Measurements from ENCODE around the gene EHBP1L1.
"Not testable (repeated sequence)": the region's sequence is repeated elsewhere in the genome, so short reads cannot be mapped to it uniquely, and the experiment has no call there.

Gene EHBP1L1

GRCh38 chr11:65560555-65561418, 15.1 kb upstream of the EHBP1L1 start:
- peak; percentile 29 to 48 for DNase-seq

GRCh38 chr11:65562020-65562419, 13.8 kb upstream of the EHBP1L1 start:
- no peak for DNase-seq

- no peak for DNase-seq
Observed at GRCh38 chr11:65562788-65563187, 13.1 kb upstream of the EHBP1L1 start.

- no peak for DNase-seq
Observed at GRCh38 chr11:65563601-65564000, 12.3 kb upstream of the EHBP1L1 start.

GRCh38 chr11:65564879-65565559, 10.8 kb upstream of the EHBP1L1 start:
- not testable (repeated sequence) for DNase-seq

GRCh38 chr11:65565624-65566453, 10.0 kb upstream of the EHBP1L1 start:
- no peak for DNase-seq

GRCh38 chr11:65569164-65569972, 6.5 kb upstream of the EHBP1L1 start:
- no peak for DNase-seq

GRCh38 chr11:65569973-65570918, 5.6 kb upstream of the EHBP1L1 start, which contains the start of gene ZNRD2:
Gene ZNRD2, plus strand, starts transcription at chr11:65570477. Its CDS starts 15 bp downstream, at chr11:65570492.
- peak; percentile 97 to 99 for DNase-seq

GRCh38 chr11:65571420-65571819, 4.4 kb upstream of the EHBP1L1 start:
- DNase-seq: no peak

GRCh38 chr11:65571940-65572339, 3.9 kb upstream of the EHBP1L1 start:
- no peak for DNase-seq

- DNase-seq: peak; percentile 81 to 83
Observed at GRCh38 chr11:65572356-65573051, 3.3 kb upstream of the EHBP1L1 start, which contains the start of gene FAM89B. Gene FAM89B, plus strand, starts transcription at chr11:65572538. Its CDS starts 132 bp downstream, at chr11:65572670.

GRCh38 chr11:65573391-65574079, 2.3 kb upstream of the EHBP1L1 start:
- no peak for DNase-seq

GRCh38 chr11:65574109-65574810, 1.6 kb upstream of the EHBP1L1 start:
- DNase-seq: peak; percentile 59 to 75

- no peak for DNase-seq
Observed at GRCh38 chr11:65574811-65575567, 864 bp upstream of the EHBP1L1 start.

GRCh38 chr11:65576232-65576866, 496 bp downstream of the EHBP1L1 start:
- DNase-seq: no peak

- no peak for DNase-seq
Observed at GRCh38 chr11:65576867-65577755, 1.3 kb downstream of the EHBP1L1 start.

- no peak for DNase-seq
Observed at GRCh38 chr11:65577756-65578109, 1.9 kb downstream of the EHBP1L1 start.
